ENCODE data around the gene P3H2. TPM values are rescaled to one million over a fixed set of nuclear protein-coding genes. Genes with fewer than 3 reads are reported as not detected.

P3H2 gene
- total RNA-seq, 1 experiment from 2014 or later: 19.6 TPM

- Histone ChIP-seq H3K9me3 (ENCODE audit: low read depth, low read length, poor library complexity, severe bottlenecking) (no peaks in the 10 kb centered on the region), H3K36me3 (ENCODE audit: insufficient read depth, low read length, poor library complexity, severe bottlenecking) (no peaks in the 10 kb centered on the region), H3K4me1 (ENCODE audit: insufficient read depth, low read length, poor library complexity, severe bottlenecking) (peaks cover 19% of the 10 kb centered on the region), H3K27me3 (replicated peaks; ENCODE audit: insufficient read depth, low read depth, low read length, poor library complexity) (no peaks in the 10 kb centered on the region), H3K4me3 (ENCODE audit: low read depth, low read length, poor library complexity, severe bottlenecking) (no peak overlapping the region), H3K27ac (ENCODE audit: low read depth, low read length, poor library complexity, severe bottlenecking) (no peak overlapping the region)
- BruUV-seq (replicated peaks): no TSS peak
- TF ChIP-seq CTCF (conservative IDR thresholded peaks at IDR 0.05; ENCODE audit: low read depth, low read length): no peak
- TF ChIP-seq EZH2 (IDR thresholded peaks at IDR 0.05; ENCODE audit: borderline replicate concordance, low read depth, low read length, poor library complexity, severe bottlenecking): no peak
- ChIA-PET CTCF (interaction anchor here (1.6 kb wide), 1 partner anchor 12 kb away, joined by 4 read pairs; the partner anchor contains the start of gene P3H2), POLR2A (ENCODE audit: low non-redundant PET) (no interaction called here)
- intact Hi-C loops (cut with micrococcal nuclease; ENCODE audit: unreplicated experiment): loop anchor here (10.0 kb wide), 1 partner anchor 226 kb away; no protein-coding TSS in a partner anchor
- DNase-seq (ENCODE audit: low spot score): no peak
These were observed 11.9 kb downstream of the P3H2 start for GRCh38 chr3:190108804-190109203.

GRCh38 chr3:190105876-190106275 lies 14.8 kb downstream of the P3H2 start:
- DNase-seq (ENCODE audit: low spot score): no peak
- intact Hi-C loops (cut with micrococcal nuclease; ENCODE audit: unreplicated experiment): loop anchor here (10.0 kb wide), 1 partner anchor 229 kb away; no protein-coding TSS in a partner anchor
- no peaks in the 10 kb centered on the region for H3K9me3 ChIP-seq (ENCODE audit: low read depth, low read length, poor library complexity, severe bottlenecking)
- no peaks in the 10 kb centered on the region for H3K27me3 ChIP-seq (replicated peaks; ENCODE audit: insufficient read depth, low read depth, low read length, poor library complexity)
- CTCF ChIA-PET: no interaction called here
- no peaks in the 10 kb centered on the region for H3K36me3 ChIP-seq (ENCODE audit: insufficient read depth, low read length, poor library complexity, severe bottlenecking)
- BruUV-seq (replicated peaks): no TSS peak
- no peak overlapping the region for H3K4me3 ChIP-seq (ENCODE audit: low read depth, low read length, poor library complexity, severe bottlenecking)
- TF ChIP-seq EZH2 (IDR thresholded peaks at IDR 0.05; ENCODE audit: borderline replicate concordance, low read depth, low read length, poor library complexity, severe bottlenecking) (no peak), CTCF (conservative IDR thresholded peaks at IDR 0.05; ENCODE audit: low read depth, low read length) (no peak)
- H3K27ac ChIP-seq (ENCODE audit: low read depth, low read length, poor library complexity, severe bottlenecking): no peak overlapping the region
- POLR2A ChIA-PET (ENCODE audit: low non-redundant PET): interaction anchor here (0.7 kb wide), 1 partner anchor 242 kb away, joined by 7 read pairs; no protein-coding TSS in a partner anchor
- H3K4me1 ChIP-seq (ENCODE audit: insufficient read depth, low read length, poor library complexity, severe bottlenecking): peaks cover 34% of the 10 kb centered on the region

- no peaks in the 10 kb centered on the region for H3K36me3 ChIP-seq (ENCODE audit: insufficient read depth, low read length, poor library complexity, severe bottlenecking)
- BruUV-seq (replicated peaks): TSS peak; percentile 67
These were observed 19.2 kb downstream of the P3H2 start for GRCh38 chr3:190101320-190102011.

More at GRCh38 chr3:190101320-190102011, 19.2 kb downstream of the P3H2 start:
- Histone ChIP-seq H3K4me1 (ENCODE audit: insufficient read depth, low read length, poor library complexity, severe bottlenecking) (peaks cover 60% of the 10 kb centered on the region), H3K27me3 (replicated peaks; ENCODE audit: insufficient read depth, low read depth, low read length, poor library complexity) (no peaks in the 10 kb centered on the region), H3K4me3 (ENCODE audit: low read depth, low read length, poor library complexity, severe bottlenecking) (peak overlapping the region; percentile 18), H3K9me3 (ENCODE audit: low read depth, low read length, poor library complexity, severe bottlenecking) (no peaks in the 10 kb centered on the region), H3K27ac (ENCODE audit: low read depth, low read length, poor library complexity, severe bottlenecking) (peak overlapping the region; percentile 79)
- intact Hi-C loops (cut with micrococcal nuclease; ENCODE audit: unreplicated experiment): loop anchor here (10.0 kb wide), 1 partner anchor 233 kb away; no protein-coding TSS in a partner anchor
- DNase-seq (ENCODE audit: low spot score): peak; percentile 68
- CTCF ChIA-PET: interaction anchor here (0.6 to 1.0 kb wide), 2 partner anchors 9 to 85 kb away, joined by 3 to 4 read pairs; no protein-coding TSS in a partner anchor
- TF ChIP-seq EZH2 (IDR thresholded peaks at IDR 0.05; ENCODE audit: borderline replicate concordance, low read depth, low read length, poor library complexity, severe bottlenecking) (no peak), CTCF (conservative IDR thresholded peaks at IDR 0.05; ENCODE audit: low read depth, low read length) (no peak)
- POLR2A ChIA-PET (ENCODE audit: low non-redundant PET): no interaction called here

All from A673 (cell line).